Measurements from ENCODE around the gene RGS19. TPM values are rescaled to one million over a fixed set of nuclear protein-coding genes. Genes with fewer than 3 reads are reported as not detected.

RGS19 gene
- total and polyA plus RNA-seq, 2 of the 8 experiments (the other 6 are each of a cell fraction or from before 2014, with no cell fraction given), result 12.7 to 16.8 TPM

- Histone ChIP-seq H3K4ac (replicated peaks; ENCODE audit: insufficient read length, low read depth, low read length) (peak overlapping the region; percentile 21), H3K4me2 (ENCODE audit: insufficient read depth in 1 of 2, low read depth in 2 of 2, low read length in 2 of 2) (no peak overlapping the region), H3K9ac (replicated peaks in 1 of 4; ENCODE audit: extremely low read depth in 1 of 4, low read depth in 3 of 4, low read length in 3 of 4) (no peak overlapping the region), H3K27ac (ENCODE audit: low read depth, low read length) (no peak overlapping the region), H2BK20ac (ENCODE audit: low read length) (no peak overlapping the region), H2AK5ac (ENCODE audit: low read depth, low read length) (peak overlapping the region; percentile 90; the same call in 1 of the 2 replicates), H2BK120ac (replicated peaks; ENCODE audit: low read depth, low read length) (no peak overlapping the region), H4K5ac (ENCODE audit: insufficient read length, low read depth, low read length) (no peak overlapping the region), H3K36me3 (ENCODE audit: control insufficient read depth in 2 of 4, insufficient read depth in 4 of 4, low read length in 3 of 4) (peaks cover 0 to 4% (median 1%) of the 10 kb centered on the region in 4 experiments; a peak in 2 of 8 replicates), H3K18ac (ENCODE audit: extremely low read depth, low read length) (no peak overlapping the region), H3K79me1 (ENCODE audit: low read depth, low read length) (0 out of 2 replicates have a peak, but pooled peaks cover 3% of the 10 kb centered on the region), H2BK5ac (ENCODE audit: low read depth, low read length) (no peak overlapping the region), H3K56ac (replicated peaks; ENCODE audit: insufficient read length, low read depth, low read length) (no peak overlapping the region), H2AFZ (ENCODE audit: low read length) (no peak overlapping the region), H3K23me2 (ENCODE audit: low read depth, low read length) (peaks cover 2% of the 10 kb centered on the region; the same call in 1 of the 2 replicates), H4K91ac (replicated peaks; ENCODE audit: insufficient read length, low read length) (peak overlapping the region; percentile 27), H3K4me3 (ENCODE audit: extremely low read depth in 1 of 4, insufficient read depth in 2 of 4, low read depth in 3 of 4, low read length in 4 of 4) (no peak overlapping the region), H3K4me1 (replicated peaks in 1 of 4; ENCODE audit: control insufficient read depth in 3 of 4, insufficient read depth in 4 of 4, low read length in 3 of 4) (peaks cover 3 to 20% (median 7%) of the 10 kb centered on the region in 4 experiments), H2BK12ac (ENCODE audit: low read depth, low read length) (0 out of 2 replicates have a peak overlapping the region, but pooled peaks have one; percentile 44), H2BK15ac (ENCODE audit: low read length) (no peak overlapping the region), H3K14ac (ENCODE audit: insufficient read length) (no peak overlapping the region), H4K20me1 (replicated peaks in 1 of 2; ENCODE audit: control insufficient read depth in 1 of 2, insufficient read depth in 2 of 2, low read length in 2 of 2) (peaks cover 2 to 10% of the 10 kb centered on the region in 2 experiments), H3K9me3 (ENCODE audit: insufficient read depth in 2 of 2, low read depth in 1 of 2, low read length in 1 of 2) (no peaks in the 10 kb centered on the region), H3K27me3 (replicated peaks in 1 of 4; ENCODE audit: control insufficient read depth in 3 of 4, extremely low read depth in 1 of 4, insufficient read depth in 3 of 4, low read length in 3 of 4) (no peaks in the 10 kb centered on the region), H3K23ac (ENCODE audit: insufficient read length) (no peak overlapping the region), H3K79me2 (ENCODE audit: control insufficient read depth in 1 of 2, insufficient read depth in 2 of 2, low read length in 2 of 2) (no peaks in the 10 kb centered on the region), H4K8ac (ENCODE audit: extremely low read depth, insufficient read depth, low read length) (no peak overlapping the region)
- CTCF ChIA-PET (ENCODE audit: partially characterized antibody), result interaction anchor here (0.5 to 3.1 kb wide), 12 partner anchors 11 to 1198 kb away, joined by 3 to 33 read pairs (median 5); partner anchors contain the start of genes C20orf204, LKAAEAR1, OPRL1 and RGS19
- 89% methylated on average over 12 of the region's 12 CpGs; no CpG with 5 or more reads in 1 of the 2 experiments for WGBS, 2 experiments (ENCODE audit: extremely low coverage in 1 of 2, insufficient coverage in 1 of 2, insufficient read length in 1 of 2, insufficient replicate concordance in 2 of 2, low coverage in 1 of 2, low lambda C conversion rate in 2 of 2, missing lambda C conversion rate in 1 of 2)
- FAIRE-seq, result no peak
- DNase-seq (ENCODE audit: low read depth in 1 of 2, low spot score in 2 of 2), result no peak
- POLR2A ChIA-PET (ENCODE audit: partially characterized antibody), result interaction anchor here (1.1 to 1.9 kb wide), 3 partner anchors 9 to 16 kb away, joined by 4 to 6 read pairs (median 5); partner anchors contain the start of gene LKAAEAR1
- TF ChIP-seq USF2 (IDR thresholded peaks at IDR 0.05; ENCODE audit: low read length), result no peak
- TF ChIP-seq, protein P1, sequence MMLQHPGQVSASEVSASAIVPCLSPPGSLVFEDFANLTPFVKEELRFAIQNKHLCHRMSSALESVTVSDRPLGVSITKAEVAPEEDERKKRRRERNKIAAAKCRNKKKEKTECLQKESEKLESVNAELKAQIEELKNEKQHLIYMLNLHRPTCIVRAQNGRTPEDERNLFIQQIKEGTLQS (IDR thresholded peaks at IDR 0.05; ENCODE audit: insufficient read depth, low read depth, low read length), result no peak
- no peak for TF ChIP-seq TAF1 (IDR thresholded peaks at IDR 0.05; ENCODE audit: low read depth, low read length)
- TF ChIP-seq SUZ12 (IDR thresholded peaks at IDR 0.05; ENCODE audit: low read length), result no peak
- TF ChIP-seq CREB1 (IDR thresholded peaks at IDR 0.05), result no peak
- no peak for TF ChIP-seq KDM4A (IDR thresholded peaks at IDR 0.05; ENCODE audit: low read depth, low read length, severe bottlenecking)
- TF ChIP-seq CBX8 (IDR thresholded peaks at IDR 0.05; ENCODE audit: borderline replicate concordance, low read depth, low read length), result no peak
- no peak for TF ChIP-seq RXRA (IDR thresholded peaks at IDR 0.05; ENCODE audit: insufficient read depth, low read depth, low read length)
- no peak for TF ChIP-seq NANOG (IDR thresholded peaks at IDR 0.05; ENCODE audit: insufficient read depth, low read depth, low read length, poor library complexity, severe bottlenecking)
- TF ChIP-seq CEBPB (IDR thresholded peaks at IDR 0.05; ENCODE audit: low read depth, low read length), result no peak
Observed at GRCh38 chr20:64068386-64069208, 10.7 kb downstream of the RGS19 start.
